Tibial nerve (tissue), 3 donors: ENCODE measurements around the gene CH25H.

Experiments
- CTCF ChIP-seq, 5 experiments: fragments of 200-600 bp in 3 of 5; fragments of 450-650 bp in 2 of 5; sonication (generic) in 3 of 5; IDR thresholded peaks; one replicate each; pipeline ENCODE4 v1.5.1; 2016 to 2019; ENCODE audit warnings: antibody characterized with exemption in 5 of 5, mild to moderate bottlenecking in 3 of 5, moderate library complexity in 2 of 5
- POLR2A ChIP-seq, 2 donors: fragments of 450-650 bp; IDR thresholded peaks; one replicate each; pipeline ENCODE4 v1.6.1; 2017; ENCODE audit warnings: antibody characterized with exemption in 2 of 2, mild to moderate bottlenecking in 2 of 2, moderate library complexity in 2 of 2

DNA sequence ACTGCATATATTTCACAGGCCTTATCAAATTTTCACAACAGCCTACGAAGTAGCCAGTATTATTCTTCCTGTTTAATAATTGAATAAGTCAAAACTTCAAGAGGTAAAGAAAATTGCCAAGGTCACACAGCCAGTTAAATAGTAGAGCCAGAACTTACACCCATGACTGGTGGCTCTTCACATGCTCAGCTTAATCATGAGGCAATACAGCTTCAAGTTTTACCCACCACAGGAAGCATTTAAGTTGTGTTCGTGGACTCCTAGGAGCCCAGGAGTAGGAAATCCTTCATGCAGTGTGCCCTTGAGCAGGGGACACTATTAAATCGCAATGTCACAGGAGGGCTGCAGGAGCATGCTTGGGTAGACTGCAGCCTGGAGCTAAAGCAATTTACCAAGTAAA lies 33.4 kb upstream of the CH25H start:
- TF ChIP-seq CTCF (IDR thresholded peaks at IDR 0.05) (no peak), POLR2A (IDR thresholded peaks at IDR 0.05) (no peak)
